ENCODE data around the gene ITGB1BP1.

DNA sequence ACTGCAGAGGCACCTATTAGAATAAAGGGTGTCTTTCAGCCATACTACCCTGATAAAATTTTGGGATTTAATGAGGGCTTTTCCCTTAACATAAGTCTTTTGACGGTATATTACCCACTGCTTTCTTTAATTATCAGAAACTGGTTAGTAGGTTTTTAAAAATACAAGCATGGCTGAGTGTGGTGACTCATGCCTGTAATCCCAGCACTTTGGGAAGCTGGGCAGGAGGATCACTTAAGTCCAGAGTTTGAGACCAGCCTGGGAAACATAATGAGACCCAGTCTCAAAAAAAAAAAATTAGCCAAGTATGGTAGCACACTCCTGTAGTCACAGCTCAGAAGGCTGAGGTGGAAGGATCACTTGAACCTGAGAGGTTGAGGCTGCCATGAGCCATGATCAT is 16.2 kb upstream of the ITGB1BP1 start:
- TF ChIP-seq, protein P1, sequence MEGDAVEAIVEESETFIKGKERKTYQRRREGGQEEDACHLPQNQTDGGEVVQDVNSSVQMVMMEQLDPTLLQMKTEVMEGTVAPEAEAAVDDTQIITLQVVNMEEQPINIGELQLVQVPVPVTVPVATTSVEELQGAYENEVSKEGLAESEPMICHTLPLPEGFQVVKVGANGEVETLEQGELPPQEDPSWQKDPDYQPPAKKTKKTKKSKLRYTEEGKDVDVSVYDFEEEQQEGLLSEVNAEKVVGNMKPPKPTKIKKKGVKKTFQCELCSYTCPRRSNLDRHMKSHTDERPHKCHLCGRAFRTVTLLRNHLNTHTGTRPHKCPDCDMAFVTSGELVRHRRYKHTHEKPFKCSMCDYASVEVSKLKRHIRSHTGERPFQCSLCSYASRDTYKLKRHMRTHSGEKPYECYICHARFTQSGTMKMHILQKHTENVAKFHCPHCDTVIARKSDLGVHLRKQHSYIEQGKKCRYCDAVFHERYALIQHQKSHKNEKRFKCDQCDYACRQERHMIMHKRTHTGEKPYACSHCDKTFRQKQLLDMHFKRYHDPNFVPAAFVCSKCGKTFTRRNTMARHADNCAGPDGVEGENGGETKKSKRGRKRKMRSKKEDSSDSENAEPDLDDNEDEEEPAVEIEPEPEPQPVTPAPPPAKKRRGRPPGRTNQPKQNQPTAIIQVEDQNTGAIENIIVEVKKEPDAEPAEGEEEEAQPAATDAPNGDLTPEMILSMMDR (IDR thresholded peaks at IDR 0.05 in 2 of 3, conservative IDR thresholded peaks at IDR 0.05 in 1 of 3; ENCODE audit: control insufficient read depth in 2 of 3, extremely low read depth in 1 of 3, insufficient read depth in 1 of 3, low read depth in 3 of 3, low read length in 3 of 3) = no peak
- TF ChIP-seq, protein P2, sequence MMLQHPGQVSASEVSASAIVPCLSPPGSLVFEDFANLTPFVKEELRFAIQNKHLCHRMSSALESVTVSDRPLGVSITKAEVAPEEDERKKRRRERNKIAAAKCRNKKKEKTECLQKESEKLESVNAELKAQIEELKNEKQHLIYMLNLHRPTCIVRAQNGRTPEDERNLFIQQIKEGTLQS (IDR thresholded peaks at IDR 0.05; ENCODE audit: borderline replicate concordance, extremely low read depth, low read depth, low read length) = no peak
- TF ChIP-seq CEBPB (IDR thresholded peaks at IDR 0.05; ENCODE audit: borderline replicate concordance in 1 of 2, low read depth in 2 of 2, low read length in 2 of 2) = no peak

Measured in GM12878 (cell line).